ENCODE results near the gene CCM2L. TPM values are rescaled to one million over a fixed set of nuclear protein-coding genes. Genes with fewer than 3 reads are reported as not detected.

CCM2L gene
- total and polyA plus RNA-seq, 2 donors (not counting 3 experiments of a cell fraction or from before 2014, with no cell fraction given): 10.8 to 13.4 TPM

- FAIRE-seq (no peak), DNase-seq (ENCODE audit: low read depth, low spot score) (no peak)
- Histone ChIP-seq H3K27ac (ENCODE audit: insufficient read depth, low read depth, low read length) (no peak overlapping the region), H3K9me1 (replicated peaks; ENCODE audit: control insufficient read depth, extremely low read depth, insufficient read depth, low read length) (no peaks in the 10 kb centered on the region), H2AFZ (ENCODE audit: low read depth, low read length) (no peak overlapping the region), H3K9me3 (replicated peaks; ENCODE audit: control insufficient read depth, insufficient read depth, low read length) (no peaks in the 10 kb centered on the region), H3K79me2 (ENCODE audit: control insufficient read depth, insufficient read depth, low read length) (no peaks in the 10 kb centered on the region), H3K4me2 (ENCODE audit: insufficient read depth, low read length) (no peak overlapping the region), H3K27me3 (ENCODE audit: control insufficient read depth in 2 of 2, insufficient read depth in 2 of 2, low read length in 2 of 2) (peaks cover 6 to 16% of the 10 kb centered on the region in 2 experiments), H3K36me3 (ENCODE audit: control insufficient read depth in 2 of 2, extremely low read depth in 1 of 2, insufficient read depth in 2 of 2, low read length in 2 of 2) (no peaks in the 10 kb centered on the region), H3K9ac (replicated peaks; ENCODE audit: extremely low read depth, insufficient read depth, low read length) (no peak overlapping the region), H3K4me1 (ENCODE audit: control insufficient read depth, extremely low read depth, insufficient read depth, low read length) (no peaks in the 10 kb centered on the region), H3K4me3 (replicated peaks in 1 of 3; ENCODE audit: insufficient read depth in 1 of 3, low read depth in 1 of 3, low read length in 3 of 3) (no peak overlapping the region), H4K20me1 (replicated peaks; ENCODE audit: control insufficient read depth, extremely low read depth, insufficient read depth, low read length) (no peaks in the 10 kb centered on the region)
- POLR2A ChIA-PET: no interaction called here
- no TSS peak for BruUV-seq (replicated peaks)
- TF ChIP-seq CTCF (IDR thresholded peaks at IDR 0.05; ENCODE audit: extremely low read depth in 1 of 2, insufficient read depth in 1 of 2, low read depth in 1 of 2, low read length in 2 of 2): peak in 1 of 2 donors; percentile 27
- no peak for TF ChIP-seq MAX (IDR thresholded peaks at IDR 0.05; ENCODE audit: insufficient read depth, insufficient read length)
- CTCF ChIA-PET: interaction anchor here (0.8 to 10.3 kb wide), 10 partner anchors 7 to 618 kb away, joined by 3 to 243 read pairs (median 6); partner anchors contain the start of gene PDRG1
- dilution Hi-C loops (cut with MboI; ENCODE audit: extremely low pct_ligation_motif_present, low sequenced_read_pairs): no loop called here
- intact Hi-C loops (cut with micrococcal nuclease): no loop called here
Measured at GRCh38 chr20:32034581-32035425, 24.6 kb downstream of the CCM2L start.

- no peak overlapping the region for H3K4me3 ChIP-seq (replicated peaks in 1 of 3; ENCODE audit: insufficient read depth in 1 of 3, low read depth in 1 of 3, low read length in 3 of 3)
- no peaks in the 10 kb centered on the region for H4K20me1 ChIP-seq (replicated peaks; ENCODE audit: control insufficient read depth, extremely low read depth, insufficient read depth, low read length)
- no peaks in the 10 kb centered on the region for H3K9me3 ChIP-seq (replicated peaks; ENCODE audit: control insufficient read depth, insufficient read depth, low read length)
- no peaks in the 10 kb centered on the region for H3K4me1 ChIP-seq (ENCODE audit: control insufficient read depth, extremely low read depth, insufficient read depth, low read length)
- no peak overlapping the region for H2AFZ ChIP-seq (ENCODE audit: low read depth, low read length)
- H3K36me3 ChIP-seq (ENCODE audit: control insufficient read depth in 2 of 2, extremely low read depth in 1 of 2, insufficient read depth in 2 of 2, low read length in 2 of 2): no peaks in the 10 kb centered on the region
- no peak for DNase-seq (ENCODE audit: low read depth, low spot score)
- peaks cover 6 to 16% of the 10 kb centered on the region in 2 experiments for H3K27me3 ChIP-seq (ENCODE audit: control insufficient read depth in 2 of 2, insufficient read depth in 2 of 2, low read length in 2 of 2)
- no peak for FAIRE-seq
- no peaks in the 10 kb centered on the region for H3K9me1 ChIP-seq (replicated peaks; ENCODE audit: control insufficient read depth, extremely low read depth, insufficient read depth, low read length)
- dilution Hi-C loops (cut with MboI; ENCODE audit: extremely low pct_ligation_motif_present, low sequenced_read_pairs) (no loop called here), intact Hi-C loops (cut with micrococcal nuclease) (no loop called here)
- H3K27ac ChIP-seq (ENCODE audit: insufficient read depth, low read depth, low read length): no peak overlapping the region
- POLR2A ChIA-PET: no interaction called here
- TF ChIP-seq EZH2 (IDR thresholded peaks at IDR 0.05; ENCODE audit: borderline replicate concordance, low read depth, low read length, severe bottlenecking) (no peak), MYC (IDR thresholded peaks at IDR 0.05; ENCODE audit: low read depth, low read length) (no peak), FOS (IDR thresholded peaks at IDR 0.05; ENCODE audit: borderline replicate concordance, insufficient read depth, low read length) (no peak), MAX (IDR thresholded peaks at IDR 0.05; ENCODE audit: insufficient read depth, insufficient read length) (no peak), JUN (IDR thresholded peaks at IDR 0.05; ENCODE audit: borderline replicate concordance, insufficient read depth, insufficient read length, low read depth) (no peak), CTCF (IDR thresholded peaks at IDR 0.05; ENCODE audit: extremely low read depth in 1 of 2, insufficient read depth in 1 of 2, low read depth in 1 of 2, low read length in 2 of 2) (no peak), POLR2A (IDR thresholded peaks at IDR 0.05; ENCODE audit: low read depth, low read length) (no peak), GATA2 (IDR thresholded peaks at IDR 0.05; ENCODE audit: insufficient read depth, insufficient read length, low read depth, low read length) (no peak), POLR2AphosphoS5 (IDR thresholded peaks at IDR 0.05; ENCODE audit: insufficient read depth, low read depth, low read length) (no peak)
- H3K4me2 ChIP-seq (ENCODE audit: insufficient read depth, low read length): no peak overlapping the region
- BruUV-seq (replicated peaks): no TSS peak
- no peaks in the 10 kb centered on the region for H3K79me2 ChIP-seq (ENCODE audit: control insufficient read depth, insufficient read depth, low read length)
- H3K9ac ChIP-seq (replicated peaks; ENCODE audit: extremely low read depth, insufficient read depth, low read length): no peak overlapping the region
- CTCF ChIA-PET: interaction anchor here (1.1 to 10.3 kb wide), 8 partner anchors 22 to 617 kb away, joined by 4 to 243 read pairs (median 6); partner anchors contain the start of gene PDRG1
Measured at GRCh38 chr20:32035426-32035779, 25.2 kb downstream of the CCM2L start.

Measured in endothelial cell of umbilical vein (primary cell).